Caco-2 (cell line): ENCODE results near the gene TAMALIN. TPM values are rescaled to one million over a fixed set of nuclear protein-coding genes. Genes with fewer than 3 reads are reported as not detected.

Experiments
- BruUV-seq: library from RNA; stranded (reverse); fragments of 400-500 nt; replicated peaks from 2 replicates; lab custom pipeline; 2021; lab: Mats Ljungman, UMichigan
- CTCF ChIA-PET: fragments of 300-600 bp; sonication (Branson Sonifier 250); formaldehyde crosslinking; loops from one replicate; lab custom pipeline; 2022; ENCODE audit warnings: antibody characterized with exemption; lab: Charles Lee
- POLR2A ChIA-PET: fragments of 300-600 bp; sonication (Branson Sonifier 250); formaldehyde crosslinking; loops from one replicate; lab custom pipeline; 2022; ENCODE audit warnings: antibody characterized with exemption; lab: Charles Lee
- DNase-seq, 2 experiments: peaks; one replicate each; pipeline versions ENCODE4 v3.0.0 to v3.0.0-alpha.2; 2020 to 2022
- H3K27me3 ChIP-seq: replicated peaks from 2 replicates; pipeline ENCODE4 v1.6.0; 2011; ENCODE audit warnings: low read length; ENCODE audit not compliant: control insufficient read depth, insufficient read depth
- H3K36me3 ChIP-seq: 2 replicates; pipeline ENCODE4 v1.5.1; 2011; ENCODE audit warnings: low read length; ENCODE audit not compliant: control insufficient read depth, insufficient read depth
- H3K4me1 ChIP-seq: fragments of 250-450 bp; sonication (Bioruptor Pico); 2 replicates; pipeline ENCODE4 v1.5.1; 2020; ENCODE audit warnings: mild to moderate bottlenecking
- H3K4me3 ChIP-seq: 2 replicates; pipeline ENCODE4 v1.5.1; 2011; ENCODE audit warnings: low read depth, mild to moderate bottlenecking, control low read depth, low read length
- H3K9me3 ChIP-seq: fragments of 250-450 bp; sonication (Bioruptor Pico); 2 replicates; pipeline ENCODE4 v1.5.1; 2020; ENCODE audit warnings: mild to moderate bottlenecking, moderate library complexity
- H3K27ac Mint-ChIP-seq: one replicate; pipeline ENCODE4 v1.8.0; 2022; ENCODE audit warnings: mixed read lengths; ENCODE audit not compliant: unreplicated experiment
- H3K27me3 Mint-ChIP-seq: one replicate; pipeline ENCODE4 v1.8.0; 2022; ENCODE audit warnings: mixed read lengths; ENCODE audit not compliant: insufficient read depth, unreplicated experiment
- H3K36me3 Mint-ChIP-seq: one replicate; pipeline ENCODE4 v1.8.0; 2022; ENCODE audit warnings: mild to moderate bottlenecking, mixed read lengths; ENCODE audit not compliant: insufficient read depth, unreplicated experiment
- H3K4me1 Mint-ChIP-seq: one replicate; pipeline ENCODE4 v1.8.0; 2022; ENCODE audit warnings: low read depth, mixed read lengths; ENCODE audit not compliant: unreplicated experiment
- H3K4me3 Mint-ChIP-seq: one replicate; pipeline ENCODE4 v1.8.0; 2022; ENCODE audit warnings: mild to moderate bottlenecking, moderate library complexity, mixed read lengths; ENCODE audit not compliant: unreplicated experiment
- H3K9me3 Mint-ChIP-seq: one replicate; pipeline ENCODE4 v1.8.0; 2022; ENCODE audit warnings: mixed read lengths; ENCODE audit not compliant: unreplicated experiment
- CTCF ChIP-seq, 2 experiments: fragments of 200-600 bp in 1 of 2; IDR thresholded peaks; 1 replicate in 1 of 2; 2 replicates in 1 of 2; pipeline versions ENCODE4 v1.5.1 to v1.8.0; 2011 to 2022; ENCODE audit warnings: antibody characterized with exemption in 1 of 2, control low read depth in 1 of 2, inconsistent platforms in 1 of 2, low read depth in 1 of 2, low read length in 1 of 2, mild to moderate bottlenecking in 1 of 2, moderate library complexity in 1 of 2; ENCODE audit not compliant: insufficient read depth in 1 of 2, severe bottlenecking in 1 of 2, unreplicated experiment in 1 of 2
- intact Hi-C: fragments of 100-400 bp; cut with micrococcal nuclease; formaldehyde crosslinking; loops from one replicate; pipeline ENCODE4 v1.10.0; 2022; ENCODE audit not compliant: unreplicated experiment
- total RNA-seq: library from RNA; stranded (reverse); gene quantifications from 2 replicates; pipeline ENCODE4 v1.2.3, GENCODE V29; 2022

Gene TAMALIN
- total RNA-seq, 1 experiment from 2014 or later: 4.1 TPM

- no peak overlapping the region for H3K4me3 ChIP-seq
- Mint-ChIP-seq H3K4me3 (no peak overlapping the region), H3K4me1 (no peaks in the 10 kb centered on the region), H3K9me3 (no peaks in the 10 kb centered on the region), H3K27me3 (no peaks in the 10 kb centered on the region), H3K27ac (no peak overlapping the region), H3K36me3 (peaks cover 3% of the 10 kb centered on the region)
- H3K27me3 ChIP-seq: no peaks in the 10 kb centered on the region
- H3K36me3 ChIP-seq: 0 out of 2 replicates have a peak, but pooled peaks cover 2% of the 10 kb centered on the region
- no peaks in the 10 kb centered on the region for H3K4me1 ChIP-seq
- BruUV-seq: no TSS peak
- H3K9me3 ChIP-seq: no peaks in the 10 kb centered on the region
- intact Hi-C loops: no loop called here
- ChIA-PET CTCF (interaction anchor here (0.6 to 3.5 kb wide), 3 partner anchors 9 to 40 kb away, joined by 3 to 18 read pairs (median 3); no protein-coding TSS in a partner anchor), POLR2A (interaction anchor here (1.1 to 2.3 kb wide), 2 partner anchors 9 to 27 kb away, joined by 3 to 7 read pairs; no protein-coding TSS in a partner anchor)
- no peak for TF ChIP-seq CTCF (IDR thresholded peaks at IDR 0.05; ENCODE audit: insufficient read depth in 1 of 2, low read depth in 1 of 2, low read length in 1 of 2, severe bottlenecking in 1 of 2, unreplicated experiment in 1 of 2)
- DNase-seq: no peak
These were observed 53.1 kb downstream of the TAMALIN start for GRCh38 chr12:52059582-52060497.

- Mint-ChIP-seq H3K9me3 (no peaks in the 10 kb centered on the region), H3K4me3 (no peak overlapping the region), H3K4me1 (no peaks in the 10 kb centered on the region), H3K27ac (no peak overlapping the region), H3K36me3 (no peaks in the 10 kb centered on the region), H3K27me3 (no peaks in the 10 kb centered on the region)
- ChIA-PET POLR2A (interaction anchor here (1.1 to 2.3 kb wide), 3 partner anchors 9 to 28 kb away, joined by 3 to 7 read pairs (median 7); partner anchors contain the start of gene NR4A1), CTCF (interaction anchor here (0.5 to 3.5 kb wide), 2 partner anchors 35 to 141 kb away, joined by 4 to 18 read pairs; no protein-coding TSS in a partner anchor)
- H3K27me3 ChIP-seq: no peaks in the 10 kb centered on the region
- H3K4me3 ChIP-seq: no peak overlapping the region
- no peak for TF ChIP-seq CTCF (IDR thresholded peaks at IDR 0.05; ENCODE audit: insufficient read depth in 1 of 2, low read depth in 1 of 2, low read length in 1 of 2, severe bottlenecking in 1 of 2, unreplicated experiment in 1 of 2)
- intact Hi-C loops: no loop called here
- H3K4me1 ChIP-seq: no peaks in the 10 kb centered on the region
- DNase-seq: no peak
- no TSS peak for BruUV-seq
- H3K9me3 ChIP-seq: no peaks in the 10 kb centered on the region
- no peaks in the 10 kb centered on the region for H3K36me3 ChIP-seq
These were observed 53.9 kb downstream of the TAMALIN start for GRCh38 chr12:52060498-52061177.
